Small intestine (tissue), 7 donors: ENCODE results near the gene BRINP3. TPM values are rescaled to one million over a fixed set of nuclear protein-coding genes. Genes with fewer than 3 reads are reported as not detected.

ENCODE experiments used
- DNase-seq, 2 donors: peaks; one replicate each; pipeline versions ENCODE4 v3.0.0 to v3.0.0-alpha.2; 2013
- FAIRE-seq: peaks from 2 replicates; lab custom pipeline; 2012; peaks lifted over from hg19 to GRCh38; lab: Jason Lieb, UNC
- H3K27ac ChIP-seq, 3 donors: one replicate each; pipeline ENCODE4 v1.5.1; 2013; ENCODE audit warnings: low read length in 2 of 3, mild to moderate bottlenecking in 2 of 3, control low read depth in 1 of 3, inconsistent platforms in 1 of 3, low read depth in 1 of 3, moderate library complexity in 1 of 3
- H3K27me3 ChIP-seq, 3 donors: one replicate each; pipeline ENCODE4 v1.6.1; 2013; ENCODE audit warnings: low read length in 3 of 3, inconsistent platforms in 1 of 3; ENCODE audit not compliant: control insufficient read depth in 3 of 3, insufficient read depth in 3 of 3
- H3K36me3 ChIP-seq, 3 donors: one replicate each; pipeline ENCODE4 v1.6.1; 2013; ENCODE audit warnings: low read length in 3 of 3, inconsistent platforms in 1 of 3, low read depth in 1 of 3, mild to moderate bottlenecking in 1 of 3, moderate library complexity in 1 of 3; ENCODE audit not compliant: control insufficient read depth in 3 of 3, insufficient read depth in 2 of 3
- H3K4me1 ChIP-seq, 3 donors: one replicate each; pipeline ENCODE4 v1.6.1; 2013; ENCODE audit warnings: low read length in 2 of 3, inconsistent platforms in 1 of 3, low read depth in 1 of 3, mild to moderate bottlenecking in 1 of 3, moderate library complexity in 1 of 3; ENCODE audit not compliant: control insufficient read depth in 3 of 3, insufficient read depth in 2 of 3
- H3K4me3 ChIP-seq, 3 donors: one replicate each; pipeline ENCODE4 v1.5.1; 2013; ENCODE audit warnings: low read length in 3 of 3, control low read depth in 1 of 3, inconsistent platforms in 1 of 3, low read depth in 1 of 3, mild to moderate bottlenecking in 1 of 3, moderate library complexity in 1 of 3
- H3K9me3 ChIP-seq, 2 donors: one replicate each; pipeline ENCODE4 v1.6.1; 2013; ENCODE audit warnings: low read depth in 1 of 2, low read length in 1 of 2; ENCODE audit not compliant: control insufficient read depth in 2 of 2, insufficient read depth in 1 of 2
- WGBS, 3 donors: extraction: QIAGEN DNeasy Blood & Tissue Kit; methylation state at CpG; one replicate each; pipeline ENCODE4 v1.1.7; 2013; 5-methylcytosine and 5-hydroxymethylcytosine counted together
- polyA plus RNA-seq, 4 donors: library from polyadenylated mRNA; stranded (reverse) in 3 of 4; unstranded in 1 of 4; fragments of 200-250 nt in 3 of 4; fragments of 120-200 nt in 1 of 4; gene quantifications; one replicate each; pipeline versions ENCODE4 v1.2.1 to v1.2.3, GENCODE V29; 2013
- donor health status: healthy with polysubstance abuse.
- donor health status: control.
- donor health status: control.
- donor health status: Bipolar disorder and iron deficiency.
- donor health status: healthy.

The BRINP3 gene
- polyA plus RNA-seq, 4 donors, result 2.7 to 61.2 (median 7.8) TPM

GRCh38 chr1:190244406-190244805, 233.3 kb downstream of the BRINP3 start:
- Histone ChIP-seq H3K9me3 (no peaks in the 10 kb centered on the region), H3K27ac (no peak overlapping the region), H3K36me3 (no peaks in the 10 kb centered on the region), H3K4me1 (no peaks in the 10 kb centered on the region), H3K27me3 (no peaks in the 10 kb centered on the region), H3K4me3 (no peak overlapping the region)
- WGBS, 3 donors, result 50 to 59% (median 57%) methylated on average over 4 of the region's 4 CpGs
- no peak for FAIRE-seq
- no peak for DNase-seq

- H3K36me3 ChIP-seq, result no peaks in the 10 kb centered on the region
- FAIRE-seq (no peak), DNase-seq (no peak)
- no peak overlapping the region for H3K27ac ChIP-seq
- H3K4me3 ChIP-seq, result no peak overlapping the region
- no peaks in the 10 kb centered on the region for H3K4me1 ChIP-seq
- H3K9me3 ChIP-seq, result no peaks in the 10 kb centered on the region
- H3K27me3 ChIP-seq, result no peaks in the 10 kb centered on the region
These were observed 234.6 kb downstream of the BRINP3 start for GRCh38 chr1:190243056-190243455.

- DNase-seq (no peak), FAIRE-seq (no peak)
- Histone ChIP-seq H3K4me3 (no peak overlapping the region), H3K27me3 (no peaks in the 10 kb centered on the region), H3K36me3 (no peaks in the 10 kb centered on the region), H3K27ac (no peak overlapping the region), H3K9me3 (no peaks in the 10 kb centered on the region), H3K4me1 (no peaks in the 10 kb centered on the region)
- 63 to 77% (median 63%) methylated on average over 2 of the region's 2 CpGs for WGBS, 3 donors
These were observed 251.7 kb downstream of the BRINP3 start for GRCh38 chr1:190226006-190226405.

GRCh38 chr1:190212450-190212849, 265.2 kb downstream of the BRINP3 start:
- Histone ChIP-seq H3K4me3 (no peak overlapping the region), H3K4me1 (no peaks in the 10 kb centered on the region), H3K27ac (no peak overlapping the region), H3K27me3 (no peaks in the 10 kb centered on the region), H3K9me3 (no peaks in the 10 kb centered on the region), H3K36me3 (peaks cover 0 to 4% (median 0%) of the 10 kb centered on the region in 3 donors)
- 82 to 95% (median 91%) methylated on average over 3 of the region's 3 CpGs for WGBS, 3 donors
- no peak for DNase-seq
- no peak for FAIRE-seq

GRCh38 chr1:190207733-190208132, 269.9 kb downstream of the BRINP3 start:
- WGBS, 3 donors, result 87 to 90% (median 90%) methylated on average over 4 of the region's 4 CpGs
- Histone ChIP-seq H3K4me1 (no peaks in the 10 kb centered on the region), H3K9me3 (no peaks in the 10 kb centered on the region), H3K27me3 (no peaks in the 10 kb centered on the region), H3K36me3 (peaks cover 0 to 4% (median 0%) of the 10 kb centered on the region in 3 donors), H3K27ac (no peak overlapping the region), H3K4me3 (no peak overlapping the region)
- no peak for FAIRE-seq
- DNase-seq, result no peak

- H3K4me3 ChIP-seq, result no peak overlapping the region
- no peak for DNase-seq
- no peak for FAIRE-seq
- H3K36me3 ChIP-seq, result peaks cover 0 to 3% (median 0%) of the 10 kb centered on the region in 3 donors
- H3K27me3 ChIP-seq, result no peaks in the 10 kb centered on the region
- peaks cover 0 to 15% of the 10 kb centered on the region in 2 donors for H3K9me3 ChIP-seq
- no peaks in the 10 kb centered on the region for H3K4me1 ChIP-seq
- H3K27ac ChIP-seq, result no peak overlapping the region
- 75 to 83% (median 78%) methylated on average over 2 of the region's 2 CpGs for WGBS, 3 donors
These were observed 272.0 kb downstream of the BRINP3 start for GRCh38 chr1:190205713-190206112.

GRCh38 chr1:190196020-190196419, 281.6 kb downstream of the BRINP3 start:
- DNase-seq (no peak), FAIRE-seq (no peak)
- Histone ChIP-seq H3K4me3 (no peak overlapping the region), H3K36me3 (peaks cover 0 to 2% (median 0%) of the 10 kb centered on the region in 3 donors), H3K27me3 (no peaks in the 10 kb centered on the region), H3K27ac (no peak overlapping the region), H3K9me3 (peaks cover 0 to 12% of the 10 kb centered on the region in 2 donors), H3K4me1 (no peaks in the 10 kb centered on the region)

- H3K27ac ChIP-seq, result no peak overlapping the region
- H3K4me3 ChIP-seq, result no peak overlapping the region
- DNase-seq (no peak), FAIRE-seq (no peak)
- H3K27me3 ChIP-seq, result no peaks in the 10 kb centered on the region
- H3K4me1 ChIP-seq, result no peaks in the 10 kb centered on the region
- H3K36me3 ChIP-seq, result peaks cover 0 to 2% (median 0%) of the 10 kb centered on the region in 3 donors
- peaks cover 0 to 9% of the 10 kb centered on the region in 2 donors for H3K9me3 ChIP-seq
- 36 to 49% (median 39%) methylated on average over 3 of the region's 3 CpGs for WGBS, 3 donors
These were observed 284.1 kb downstream of the BRINP3 start for GRCh38 chr1:190193508-190194115.

GRCh38 chr1:190192627-190193026, 285.0 kb downstream of the BRINP3 start:
- no peaks in the 10 kb centered on the region for H3K27me3 ChIP-seq
- peaks cover 0 to 1% (median 0%) of the 10 kb centered on the region in 3 donors for H3K36me3 ChIP-seq
- H3K4me3 ChIP-seq, result no peak overlapping the region
- DNase-seq (no peak), FAIRE-seq (no peak)
- H3K27ac ChIP-seq, result no peak overlapping the region
- H3K9me3 ChIP-seq, result peaks cover 0 to 4% of the 10 kb centered on the region in 2 donors
- 54 to 90% (median 85%) methylated on average over 2 of the region's 2 CpGs for WGBS, 3 donors
- H3K4me1 ChIP-seq, result no peaks in the 10 kb centered on the region
